HepG2 (cell line): ENCODE measurements around the gene SH2D3A. TPM values are rescaled to one million over a fixed set of nuclear protein-coding genes. Genes with fewer than 3 reads are reported as not detected.
A peak's percentile ranks its signal among the peaks of the same experiment; 100 is the strongest.

ENCODE experiments used
- ELF1 ChIP-seq: sonication (generic); formaldehyde crosslinking; IDR thresholded peaks from 2 replicates; pipeline ENCODE4 v1.4.0; 2020; ENCODE audit warnings: missing genetic modification reagents
- KLF6 ChIP-seq: IDR thresholded peaks from 2 replicates; pipeline ENCODE4 v1.8.0; 2016; ENCODE audit warnings: missing biosample characterization, missing genetic modification reagents
- MLXIP ChIP-seq: sonication (generic); formaldehyde crosslinking; IDR thresholded peaks from 2 replicates; pipeline ENCODE4 v1.9.0; 2021; ENCODE audit warnings: missing genetic modification reagents, borderline replicate concordance
- PPARG ChIP-seq: conservative IDR thresholded peaks from 2 replicates; pipeline ENCODE4 v1.6.1; 2016; ENCODE audit warnings: missing biosample characterization, missing genetic modification reagents
- RELA ChIP-seq: sonication (generic); formaldehyde crosslinking; IDR thresholded peaks from 2 replicates; pipeline ENCODE4 v1.4.0; 2020; ENCODE audit warnings: missing genetic modification reagents
- SKI ChIP-seq: fragments of 450-650 bp; IDR thresholded peaks from one replicate; pipeline ENCODE4 v1.6.1; 2018; ENCODE audit warnings: mild to moderate bottlenecking; ENCODE audit not compliant: partially characterized antibody
- SOX6 ChIP-seq, 2 experiments: fragments of 450-650 bp in 1 of 2; sonication (generic) in 1 of 2; formaldehyde crosslinking in 1 of 2; IDR thresholded peaks; 2 replicates each; pipeline versions ENCODE4 v1.4.0 to v1.6.1; 2017 to 2020; ENCODE audit warnings: antibody characterized with exemption in 1 of 2, mild to moderate bottlenecking in 1 of 2, missing genetic modification reagents in 1 of 2
- TP53 ChIP-seq: sonication (generic); formaldehyde crosslinking; conservative IDR thresholded peaks from 2 replicates; pipeline ENCODE4 v1.4.0; 2020; ENCODE audit warnings: missing genetic modification reagents
- ZNF335 ChIP-seq: sonication (generic); formaldehyde crosslinking; IDR thresholded peaks from 2 replicates; pipeline ENCODE4 v1.4.0; 2020; ENCODE audit warnings: missing genetic modification reagents
- ZNF792 ChIP-seq: IDR thresholded peaks from 2 replicates; pipeline ENCODE4 v1.6.1; 2016
- ZSCAN22 ChIP-seq: sonication (generic); formaldehyde crosslinking; IDR thresholded peaks from 2 replicates; pipeline ENCODE4 v1.4.0; 2020; ENCODE audit warnings: mild to moderate bottlenecking, missing genetic modification reagents
- polyA plus RNA-seq, 8 experiments: library from polyadenylated mRNA; depleted of rRNA in 3 of 8; stranded (reverse) in 7 of 8; unstranded in 1 of 8; fragments of >200 nt; fragmentation: Illumina TruSeq in 4 of 8; extraction: Trizol in 4 of 8; gene quantifications; 2 replicates each; pipeline versions ENCODE4 v1.2.1 to v1.2.3, GENCODE V29; 2011 to 2016; ENCODE audit warnings: low read depth in 4 of 8, missing spikeins in 1 of 8, mixed read lengths in 1 of 8; ENCODE audit not compliant: insufficient read depth in 1 of 8
- total RNA-seq, 5 experiments: library from RNA; depleted of rRNA; stranded (reverse); fragments of >200 nt; fragmentation: Illumina TruSeq; extraction: Trizol; gene quantifications; 2 replicates each; pipeline ENCODE4 v1.2.3, GENCODE V29; 2016; ENCODE audit warnings: low read depth in 1 of 5
- TF ChIP-seq, protein P1 (sequence below): sonication (generic); formaldehyde crosslinking; IDR thresholded peaks from 2 replicates; pipeline ENCODE4 v1.4.0; 2020; ENCODE audit warnings: missing genetic modification reagents

SH2D3A gene
- total and polyA plus RNA-seq, 2 of the 13 experiments (the other 11 are each of a cell fraction or from before 2014, with no cell fraction given) = 1.0 to 2.2 TPM

GRCh38 chr19:6723108-6723618 is 44.1 kb downstream of the SH2D3A start (continued):
- TF ChIP-seq SOX6 (IDR thresholded peaks at IDR 0.05) = no peak
- TF ChIP-seq SOX6 (CRISPR knock-in tag; IDR thresholded peaks at IDR 0.05) = peak; percentile 86
- TF ChIP-seq ZSCAN22 (CRISPR knock-in tag) = 0 out of 2 replicates have a peak, but pooled peaks have one; percentile 55
- TF ChIP-seq ZNF792 (CRISPR knock-in tag) = 0 out of 2 replicates have a peak, but pooled peaks have one; percentile 64
- TF ChIP-seq KLF6 (CRISPR knock-in tag) = peak; percentile 83
- TF ChIP-seq, protein P1, sequence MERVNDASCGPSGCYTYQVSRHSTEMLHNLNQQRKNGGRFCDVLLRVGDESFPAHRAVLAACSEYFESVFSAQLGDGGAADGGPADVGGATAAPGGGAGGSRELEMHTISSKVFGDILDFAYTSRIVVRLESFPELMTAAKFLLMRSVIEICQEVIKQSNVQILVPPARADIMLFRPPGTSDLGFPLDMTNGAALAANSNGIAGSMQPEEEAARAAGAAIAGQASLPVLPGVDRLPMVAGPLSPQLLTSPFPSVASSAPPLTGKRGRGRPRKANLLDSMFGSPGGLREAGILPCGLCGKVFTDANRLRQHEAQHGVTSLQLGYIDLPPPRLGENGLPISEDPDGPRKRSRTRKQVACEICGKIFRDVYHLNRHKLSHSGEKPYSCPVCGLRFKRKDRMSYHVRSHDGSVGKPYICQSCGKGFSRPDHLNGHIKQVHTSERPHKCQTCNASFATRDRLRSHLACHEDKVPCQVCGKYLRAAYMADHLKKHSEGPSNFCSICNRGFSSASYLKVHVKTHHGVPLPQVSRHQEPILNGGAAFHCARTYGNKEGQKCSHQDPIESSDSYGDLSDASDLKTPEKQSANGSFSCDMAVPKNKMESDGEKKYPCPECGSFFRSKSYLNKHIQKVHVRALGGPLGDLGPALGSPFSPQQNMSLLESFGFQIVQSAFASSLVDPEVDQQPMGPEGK (CRISPR knock-in tag) = peak; percentile 91
- TF ChIP-seq ELF1 (CRISPR knock-in tag) = peak; percentile 48; the same call in 1 of the 2 replicates
- peak; percentile 22; the same call in 1 of the 2 replicates for TF ChIP-seq ZNF335 (CRISPR knock-in tag)
- TF ChIP-seq SKI = peak; percentile 26
- peak; percentile 94; the same call in 1 of the 2 replicates for TF ChIP-seq RELA (CRISPR knock-in tag)
- TF ChIP-seq MLXIP (CRISPR knock-in tag) = no peak
- peak; percentile 38; the same call in 1 of the 2 replicates for TF ChIP-seq PPARG (CRISPR knock-in tag)
- TF ChIP-seq TP53 (CRISPR knock-in tag) = no peak
